A673 (cell line): ENCODE measurements around the gene PBXIP1. TPM values are rescaled to one million over a fixed set of nuclear protein-coding genes. Genes with fewer than 3 reads are reported as not detected.

Source experiments
- BruUV-seq: library from RNA; stranded (reverse); fragments of 400-500 nt; replicated peaks from 2 replicates; lab custom pipeline; 2021; lab: Mats Ljungman, UMichigan
- CTCF ChIA-PET: fragments of 300-600 bp; sonication (Branson Sonifier 250); formaldehyde crosslinking; loops from one replicate; lab custom pipeline; 2022; ENCODE audit warnings: antibody characterized with exemption; lab: Charles Lee
- POLR2A ChIA-PET: fragments of 300-600 bp; sonication (Branson Sonifier 250); formaldehyde crosslinking; loops from one replicate; lab custom pipeline; 2022; ENCODE audit warnings: antibody characterized with exemption; ENCODE audit not compliant: low non-redundant PET; lab: Charles Lee
- DNase-seq: peaks from one replicate; pipeline ENCODE4 v3.0.0-alpha.2; 2015; ENCODE audit warnings: low spot score
- H3K27ac ChIP-seq: fragments of 200-600 bp; sonication (generic); 2 replicates; pipeline ENCODE4 v1.5.1; 2016; ENCODE audit warnings: mixed run types, low read depth, mild to moderate bottlenecking, mixed read lengths, antibody characterized with exemption, low read length; ENCODE audit not compliant: poor library complexity, severe bottlenecking
- H3K27me3 ChIP-seq: fragments of 200-600 bp; sonication (generic); replicated peaks from 2 replicates; pipeline ENCODE4 v1.6.1; 2017; ENCODE audit warnings: mixed run types, low read depth, mild to moderate bottlenecking, mixed read lengths, antibody characterized with exemption, low read length; ENCODE audit not compliant: insufficient read depth, poor library complexity
- H3K36me3 ChIP-seq: fragments of 200-600 bp; sonication (generic); 2 replicates; pipeline ENCODE4 v1.6.1; 2016; ENCODE audit warnings: mixed run types, mild to moderate bottlenecking, mixed read lengths, antibody characterized with exemption, low read length; ENCODE audit not compliant: insufficient read depth, poor library complexity, severe bottlenecking
- H3K4me1 ChIP-seq: fragments of 200-600 bp; sonication (generic); 2 replicates; pipeline ENCODE4 v1.6.1; 2017; ENCODE audit warnings: mixed run types, mild to moderate bottlenecking, mixed read lengths, antibody characterized with exemption, low read length; ENCODE audit not compliant: insufficient read depth, poor library complexity, severe bottlenecking
- H3K4me3 ChIP-seq: fragments of 200-600 bp; sonication (generic); 2 replicates; pipeline ENCODE4 v1.5.1; 2016; ENCODE audit warnings: low read depth, mixed run types, mild to moderate bottlenecking, mixed read lengths, low read length; ENCODE audit not compliant: poor library complexity, severe bottlenecking
- H3K9me3 ChIP-seq: fragments of 200-600 bp; sonication (generic); 2 replicates; pipeline ENCODE4 v1.6.1; 2016; ENCODE audit warnings: mixed run types, low read depth, mild to moderate bottlenecking, mixed read lengths, antibody characterized with exemption, low read length; ENCODE audit not compliant: poor library complexity, severe bottlenecking
- CTCF ChIP-seq: fragments of 300-800, 200-600 bp; sonication (generic); conservative IDR thresholded peaks from 2 replicates; pipeline ENCODE4 v1.5.1; 2017; ENCODE audit warnings: low read depth, mild to moderate bottlenecking, antibody characterized with exemption, low read length, moderate library complexity, mixed read lengths
- EZH2 ChIP-seq: fragments of 200-600 bp; sonication (generic); IDR thresholded peaks from 2 replicates; pipeline ENCODE4 v1.6.1; 2017; ENCODE audit warnings: borderline replicate concordance, low read depth, mild to moderate bottlenecking, mixed read lengths, antibody characterized with exemption, low read length; ENCODE audit not compliant: poor library complexity, severe bottlenecking
- intact Hi-C: fragments of 100-400 bp; cut with micrococcal nuclease; formaldehyde crosslinking; loops from one replicate; pipeline ENCODE4 v1.10.0; 2022; ENCODE audit not compliant: unreplicated experiment
- total RNA-seq: library from RNA; stranded (reverse); gene quantifications from 2 replicates; pipeline ENCODE4 v1.2.3, GENCODE V29; 2021

PBXIP1 gene
- total RNA-seq, 1 experiment from 2014 or later, result 12.7 TPM

GRCh38 chr1:155004352-155005075, 48.6 kb upstream of the PBXIP1 start:
- peak overlapping the region; percentile 89 for H3K27ac ChIP-seq

DNA sequence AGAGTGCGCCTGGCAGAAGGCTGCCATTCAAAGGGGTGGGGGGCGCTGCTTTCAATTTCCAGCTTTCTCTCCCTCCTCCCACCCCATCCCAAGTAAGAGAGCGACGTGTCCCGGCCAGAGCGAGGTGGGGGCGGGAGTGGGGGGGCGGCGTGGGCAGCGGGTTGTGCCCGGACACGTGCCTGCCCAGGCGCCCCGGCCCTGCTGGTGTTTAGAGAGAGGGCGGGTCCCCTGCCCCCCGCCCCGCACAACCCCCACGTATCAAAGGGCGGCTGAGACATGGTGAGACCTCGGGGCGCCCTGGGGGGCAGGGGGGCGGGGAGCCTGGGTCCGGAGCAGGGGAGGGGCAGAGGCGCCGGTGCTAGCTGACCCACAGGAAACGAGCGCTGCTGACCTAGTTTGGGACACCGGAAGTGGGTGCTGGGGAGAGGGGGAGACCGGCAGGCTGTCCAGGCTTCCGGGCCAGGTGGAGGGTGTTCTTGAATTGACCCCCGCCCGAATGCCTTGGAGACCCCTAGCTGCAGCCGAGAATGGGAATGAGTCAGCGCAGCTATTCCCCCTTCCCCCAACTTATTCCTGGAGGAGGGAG, 48.0 kb upstream of the PBXIP1 start:
- intact Hi-C loops, result loop anchor here (5.0 kb wide), 2 partner anchors 78 to 447 kb away; partner anchors contain the start of gene UBE2Q1
- peaks cover 20% of the 10 kb centered on the region for H3K4me1 ChIP-seq
- H3K36me3 ChIP-seq, result no peaks in the 10 kb centered on the region
- ChIA-PET CTCF (interaction anchor here (0.6 to 1.0 kb wide), 2 partner anchors 14 to 21 kb away, joined by 3 read pairs; no protein-coding TSS in a partner anchor), POLR2A (interaction anchor here (0.7 to 1.3 kb wide), 2 partner anchors 13 to 273 kb away, joined by 4 to 9 read pairs; partner anchors contain the start of gene HCN3)
- peak; percentile 45 for DNase-seq
- BruUV-seq, result no TSS peak
- H3K27me3 ChIP-seq, result no peaks in the 10 kb centered on the region
- no peaks in the 10 kb centered on the region for H3K9me3 ChIP-seq
- peak overlapping the region; percentile 89 for H3K27ac ChIP-seq
- H3K4me3 ChIP-seq, result peak overlapping the region; percentile 70
- no peak for TF ChIP-seq EZH2
- TF ChIP-seq CTCF, result no peak

More at GRCh38 chr1:155004352-155005075, 48.6 kb upstream of the PBXIP1 start:
- CTCF ChIA-PET, result interaction anchor here (0.6 to 1.0 kb wide), 3 partner anchors 13 to 21 kb away, joined by 3 to 9 read pairs (median 3); no protein-coding TSS in a partner anchor
- no peaks in the 10 kb centered on the region for H3K9me3 ChIP-seq
- H3K27me3 ChIP-seq, result no peaks in the 10 kb centered on the region
- intact Hi-C loops, result loop anchor here (5.0 kb wide), 2 partner anchors 78 to 447 kb away; partner anchors contain the start of gene UBE2Q1
- no TSS peak for BruUV-seq
- peaks cover 20% of the 10 kb centered on the region for H3K4me1 ChIP-seq
- H3K36me3 ChIP-seq, result no peaks in the 10 kb centered on the region
- H3K4me3 ChIP-seq, result peak overlapping the region; percentile 70
- POLR2A ChIA-PET, result interaction anchor here (1.3 kb wide), 1 partner anchor 13 kb away, joined by 4 read pairs; no protein-coding TSS in a partner anchor
- DNase-seq, result peak; percentile 39
- no peak for TF ChIP-seq EZH2
- no peak for TF ChIP-seq CTCF

- CTCF ChIA-PET, result interaction anchor here (0.7 to 1.0 kb wide), 2 partner anchors 13 to 14 kb away, joined by 3 to 4 read pairs; no protein-coding TSS in a partner anchor
- BruUV-seq, result no TSS peak
- POLR2A ChIA-PET, result interaction anchor here (0.7 kb wide), 1 partner anchor 274 kb away, joined by 9 read pairs; the partner anchor contains the start of gene HCN3
Measured at GRCh38 chr1:155003227-155003765, 47.4 kb upstream of the PBXIP1 start.

More at GRCh38 chr1:155003227-155003765, 47.4 kb upstream of the PBXIP1 start:
- intact Hi-C loops, result loop anchor here (5.0 kb wide), 2 partner anchors 79 to 446 kb away; partner anchors contain the start of gene UBE2Q1
- peaks cover 20% of the 10 kb centered on the region for H3K4me1 ChIP-seq
- DNase-seq, result peak; percentile 41
- peak overlapping the region; percentile 89 for H3K27ac ChIP-seq
- H3K4me3 ChIP-seq, result peak overlapping the region; percentile 70
- no peaks in the 10 kb centered on the region for H3K36me3 ChIP-seq
- TF ChIP-seq EZH2 (no peak), CTCF (no peak)
- H3K9me3 ChIP-seq, result no peaks in the 10 kb centered on the region
- H3K27me3 ChIP-seq, result no peaks in the 10 kb centered on the region
